Smooth muscle cell (in vitro differentiated cells): Measurements from ENCODE around the gene SLC16A2. TPM values are rescaled to one million over a fixed set of nuclear protein-coding genes. Genes with fewer than 3 reads are reported as not detected.
"Not testable (repeated sequence)": the region's sequence is repeated elsewhere in the genome, so short reads cannot be mapped to it uniquely, and the experiment has no call there.

Experiments used
- DNase-seq: peaks from one replicate; lab custom pipeline; 2025; ENCODE audit not compliant: unreplicated experiment; lab: John Stamatoyannopoulos, UW
- H2AFZ ChIP-seq: fragments of 200-600 bp; sonication (generic); 2 replicates; pipeline ENCODE4 v1.6.0; 2016; ENCODE audit warnings: antibody characterized with exemption, low read depth, mild to moderate bottlenecking
- H3F3A ChIP-seq: fragments of 200-600 bp; sonication (generic); 2 replicates; pipeline ENCODE4 v1.6.0; 2017; ENCODE audit warnings: antibody characterized with exemption, low read depth
- H3K27ac ChIP-seq: fragments of 200-600 bp; sonication (generic); 2 replicates; pipeline ENCODE4 v1.5.1; 2016; ENCODE audit warnings: low read depth, mild to moderate bottlenecking
- H3K27me3 ChIP-seq: fragments of 200-600 bp; sonication (generic); 2 replicates; pipeline ENCODE4 v1.6.1; 2016; ENCODE audit warnings: low read depth, mild to moderate bottlenecking
- H3K36me3 ChIP-seq: fragments of 200-600 bp; sonication (generic); 2 replicates; pipeline ENCODE4 v1.5.1; 2016; ENCODE audit warnings: low read depth
- H3K4me1 ChIP-seq: fragments of 200-600 bp; sonication (generic); 2 replicates; pipeline ENCODE4 v1.5.1; 2016; ENCODE audit warnings: low read depth
- H3K4me2 ChIP-seq: fragments of 200-600 bp; sonication (generic); 2 replicates; pipeline ENCODE4 v1.6.0; 2016; ENCODE audit warnings: mild to moderate bottlenecking
- H3K4me3 ChIP-seq: fragments of 200-600 bp; sonication (generic); 2 replicates; pipeline ENCODE4 v1.5.1; 2016; ENCODE audit warnings: mild to moderate bottlenecking
- H3K79me2 ChIP-seq: fragments of 200-600 bp; sonication (generic); 2 replicates; pipeline ENCODE4 v1.6.0; 2016; ENCODE audit warnings: low read depth, mild to moderate bottlenecking
- H3K9ac ChIP-seq: fragments of 200-600 bp; sonication (generic); 2 replicates; pipeline ENCODE4 v1.6.0; 2016; ENCODE audit warnings: low read depth
- H3K9me3 ChIP-seq: fragments of 200-600 bp; sonication (generic); replicated peaks from 2 replicates; pipeline ENCODE4 v1.5.1; 2016; ENCODE audit warnings: low read depth
- H4K20me1 ChIP-seq: fragments of 200-600 bp; sonication (generic); 2 replicates; pipeline ENCODE4 v1.6.0; 2016; ENCODE audit warnings: low read depth
- CTCF ChIP-seq: fragments of 200-600 bp; sonication (generic); IDR thresholded peaks from 2 replicates; pipeline ENCODE4 v1.5.1; 2017; ENCODE audit warnings: borderline replicate concordance, mild to moderate bottlenecking, antibody characterized with exemption; ENCODE audit not compliant: insufficient read depth, poor library complexity, severe bottlenecking
- WGBS: methylation state at CpG from one replicate; pipeline ENCODE4 v1.1.7; 2016; ENCODE audit warnings: low lambda C conversion rate; 5-methylcytosine and 5-hydroxymethylcytosine counted together
- polyA plus RNA-seq: library from polyadenylated mRNA; unstranded; fragments of >200 nt; fragmentation: Nextera tagmentation; extraction: Ambion mirVana; gene quantifications from 2 replicates; pipeline ENCODE4 v1.2.1, GENCODE V29; 2016
- total RNA-seq: library from RNA; depleted of rRNA; stranded (reverse); fragments of >200 nt; gene quantifications from 2 replicates; pipeline ENCODE4 v1.2.3, GENCODE V29; 2014

Gene SLC16A2
- total and polyA plus RNA-seq, 2 experiments from 2014 or later = 13.4 to 17.8 TPM

GRCh38 chrX:74451450-74452198 is 30.3 kb downstream of the SLC16A2 start:
- Histone ChIP-seq H2AFZ (no peak overlapping the region), H3K27me3 (no peaks in the 10 kb centered on the region), H3K36me3 (no peaks in the 10 kb centered on the region), H4K20me1 (no peaks in the 10 kb centered on the region), H3K9me3 (no peaks in the 10 kb centered on the region), H3K4me3 (no peak overlapping the region), H3K27ac (peak overlapping the region; percentile 80), H3K9ac (no peak overlapping the region), H3F3A (no peaks in the 10 kb centered on the region), H3K4me2 (no peak overlapping the region), H3K4me1 (no peaks in the 10 kb centered on the region), H3K79me2 (no peaks in the 10 kb centered on the region)
- DNase-seq = no peak
- WGBS = 63% methylated on average over 5 of the region's 5 CpGs
- no peak for TF ChIP-seq CTCF

GRCh38 chrX:74452199-74452481 is 30.8 kb downstream of the SLC16A2 start:
- Histone ChIP-seq H3K4me3 (no peak overlapping the region), H2AFZ (no peak overlapping the region), H3K9ac (no peak overlapping the region)

GRCh38 chrX:74453178-74453577 is 31.9 kb downstream of the SLC16A2 start:
- H3K4me3 ChIP-seq = no peak overlapping the region
- no peaks in the 10 kb centered on the region for H3K27me3 ChIP-seq
- H3K4me1 ChIP-seq = no peaks in the 10 kb centered on the region
- no peaks in the 10 kb centered on the region for H3F3A ChIP-seq
- H3K27ac ChIP-seq = no peak overlapping the region
- no peak for TF ChIP-seq CTCF
- H3K79me2 ChIP-seq = no peaks in the 10 kb centered on the region
- no peaks in the 10 kb centered on the region for H3K36me3 ChIP-seq
- H3K9ac ChIP-seq = no peak overlapping the region
- 80% methylated on average over 7 of the region's 7 CpGs for WGBS
- DNase-seq = no peak
- no peak overlapping the region for H2AFZ ChIP-seq
- H3K9me3 ChIP-seq = no peaks in the 10 kb centered on the region
- H3K4me2 ChIP-seq = no peak overlapping the region
- no peaks in the 10 kb centered on the region for H4K20me1 ChIP-seq

More at GRCh38 chrX:74452199-74452481, 30.8 kb downstream of the SLC16A2 start:
- Histone ChIP-seq H3K27ac (no peak overlapping the region), H3K27me3 (no peaks in the 10 kb centered on the region), H3K4me1 (no peaks in the 10 kb centered on the region), H3K79me2 (no peaks in the 10 kb centered on the region), H3K4me2 (no peak overlapping the region), H3K36me3 (no peaks in the 10 kb centered on the region), H3F3A (no peaks in the 10 kb centered on the region), H4K20me1 (no peaks in the 10 kb centered on the region), H3K9me3 (no peaks in the 10 kb centered on the region)
- no peak for TF ChIP-seq CTCF
- WGBS = 82% methylated on average over 2 of the region's 2 CpGs
- DNase-seq = no peak

GRCh38 chrX:74454233-74454632 is 32.9 kb downstream of the SLC16A2 start:
- not testable (repeated sequence) for H3K27ac ChIP-seq, H3K27me3 ChIP-seq, H3K79me2 ChIP-seq, H4K20me1 ChIP-seq, H3K36me3 ChIP-seq, H3K4me1 ChIP-seq, H2AFZ ChIP-seq, DNase-seq, H3F3A ChIP-seq, H3K9ac ChIP-seq, H3K4me3 ChIP-seq, H3K9me3 ChIP-seq, H3K4me2 ChIP-seq
- 92% methylated on average over 2 of the region's 3 CpGs for WGBS
